ENCODE measurements around the gene SPRR4. TPM values are rescaled to one million over a fixed set of nuclear protein-coding genes. Genes with fewer than 3 reads are reported as not detected.

SPRR4 gene
- total and polyA plus RNA-seq, 10 of the 15 experiments (the other 5 are each of a cell fraction or from before 2014, with no cell fraction given): not detected

GRCh38 chr1:152972196-152972886 lies 1.9 kb downstream of the SPRR4 start:
- no TSS peak for BruUV-seq (replicated peaks)
- Histone ChIP-seq H2AFZ (ENCODE audit: control insufficient read depth, low read depth, low read length) (no peak overlapping the region), H3K9me3 (replicated peaks; ENCODE audit: control insufficient read depth, insufficient read depth, low read length) (no peaks in the 10 kb centered on the region), H3K79me2 (ENCODE audit: control insufficient read depth, insufficient read depth, low read length) (no peaks in the 10 kb centered on the region), H3K27me3 (replicated peaks in 1 of 2; ENCODE audit: control insufficient read depth in 2 of 2, insufficient read depth in 2 of 2, low read length in 1 of 2) (no peaks in the 10 kb centered on the region), H3K36me3 (ENCODE audit: control insufficient read depth in 2 of 2, insufficient read depth in 2 of 2, low read length in 1 of 2) (no peaks in the 10 kb centered on the region), H3K4me3 (no peak overlapping the region), H3K27ac (ENCODE audit: control insufficient read depth, insufficient read depth) (no peak overlapping the region), H4K20me1 (ENCODE audit: control insufficient read depth, insufficient read depth) (no peaks in the 10 kb centered on the region; the same call in 1 of the 2 replicates), H3K4me1 (ENCODE audit: control insufficient read depth, insufficient read depth, low read length) (peaks cover 5% of the 10 kb centered on the region; the same call in 1 of the 2 replicates), H3K4me2 (ENCODE audit: control insufficient read depth, insufficient read depth) (no peak overlapping the region), H3K9ac (ENCODE audit: control insufficient read depth, insufficient read depth, low read length) (no peak overlapping the region)
- CTCF ChIA-PET: interaction anchor here (1.3 kb wide), 1 partner anchor 11 kb away, joined by 9 read pairs; no protein-coding TSS in a partner anchor
- DNase-seq (ENCODE audit: low read depth, low spot score) (no peak), ATAC-seq (no peak), FAIRE-seq (no peak)
- in situ Hi-C loops (cut with MboI) (no loop called here), intact Hi-C loops (cut with micrococcal nuclease; ENCODE audit: unreplicated experiment) (no loop called here)
- 10% methylated on average over 4 of the region's 4 CpGs for WGBS (ENCODE audit: insufficient coverage, insufficient replicate concordance, low lambda C conversion rate, missing lambda C conversion rate)
- RAD21 ChIA-PET (ENCODE audit: unreplicated experiment): no interaction called here
- SMC1A ChIA-PET (ENCODE audit: uncharacterized antibody, unreplicated experiment): no interaction called here
- TF ChIP-seq PRDM15 (CRISPR knock-in tag; IDR thresholded peaks at IDR 0.05): no peak
- no peak for TF ChIP-seq MYB (IDR thresholded peaks at IDR 0.05; ENCODE audit: borderline replicate concordance, low read depth, low read length)
- POLR2A ChIA-PET: no interaction called here

Measured in GM12878 (cell line).